Osteocyte (in vitro differentiated cells): ENCODE results near the gene FHOD3. TPM values are rescaled to one million over a fixed set of nuclear protein-coding genes. Genes with fewer than 3 reads are reported as not detected.

Experiments used
- DNase-seq: peaks from one replicate; pipeline ENCODE4 v3.0.0; 2021; ENCODE audit warnings: mixed read lengths; ENCODE audit not compliant: unreplicated experiment; ENCODE audit errors: extremely low spot score
- H3K27ac Mint-ChIP-seq: one replicate; pipeline ENCODE4 v1.8.0; 2021; ENCODE audit warnings: mild to moderate bottlenecking, mixed read lengths; ENCODE audit not compliant: unreplicated experiment
- H3K27me3 Mint-ChIP-seq: one replicate; pipeline ENCODE4 v1.8.0; 2021; ENCODE audit warnings: mixed read lengths; ENCODE audit not compliant: unreplicated experiment
- H3K36me3 Mint-ChIP-seq: one replicate; pipeline ENCODE4 v1.8.0; 2021; ENCODE audit warnings: mixed read lengths; ENCODE audit not compliant: unreplicated experiment
- H3K4me1 Mint-ChIP-seq: one replicate; pipeline ENCODE4 v1.8.0; 2021; ENCODE audit warnings: mixed read lengths; ENCODE audit not compliant: unreplicated experiment
- H3K4me3 Mint-ChIP-seq: one replicate; pipeline ENCODE4 v1.8.0; 2021; ENCODE audit warnings: mild to moderate bottlenecking, moderate library complexity, mixed read lengths; ENCODE audit not compliant: unreplicated experiment
- H3K9me3 Mint-ChIP-seq: one replicate; pipeline ENCODE4 v1.8.0; 2021; ENCODE audit warnings: mixed read lengths; ENCODE audit not compliant: unreplicated experiment
- CTCF ChIP-seq: fragments of 200-600 bp; sonication (generic); IDR thresholded peaks from 2 replicates; pipeline ENCODE4 v1.5.0; 2021; ENCODE audit warnings: antibody characterized with exemption, mild to moderate bottlenecking, moderate library complexity
- total RNA-seq: library from RNA; stranded (reverse); gene quantifications from 2 replicates; pipeline ENCODE4 v1.2.1, GENCODE V29; 2021

Gene FHOD3
- total RNA-seq, 1 donor from 2014 or later = 1.2 TPM

GRCh38 chr18:36675542-36675941 is 378.0 kb downstream of the FHOD3 start:
- TF ChIP-seq CTCF = no peak
- H3K27ac Mint-ChIP-seq = no peak overlapping the region
- H3K4me1 Mint-ChIP-seq = peaks cover 5% of the 10 kb centered on the region
- no peaks in the 10 kb centered on the region for H3K36me3 Mint-ChIP-seq
- no peak for DNase-seq
- H3K27me3 Mint-ChIP-seq = peaks cover 8% of the 10 kb centered on the region
- peaks cover 5% of the 10 kb centered on the region for H3K9me3 Mint-ChIP-seq
- H3K4me3 Mint-ChIP-seq = no peak overlapping the region

- H3K27me3 Mint-ChIP-seq = peaks cover 4% of the 10 kb centered on the region
- H3K27ac Mint-ChIP-seq = no peak overlapping the region
- H3K4me3 Mint-ChIP-seq = no peak overlapping the region
Measured at GRCh38 chr18:36676629-36677028, 379.1 kb downstream of the FHOD3 start.

GRCh38 chr18:36680042-36680441 is 382.5 kb downstream of the FHOD3 start:
- Mint-ChIP-seq H3K27me3 (peaks cover 4% of the 10 kb centered on the region), H3K9me3 (peaks cover 5% of the 10 kb centered on the region), H3K27ac (no peak overlapping the region), H3K4me1 (no peaks in the 10 kb centered on the region), H3K4me3 (no peak overlapping the region), H3K36me3 (no peaks in the 10 kb centered on the region)
- no peak for DNase-seq
- TF ChIP-seq CTCF = no peak

More at GRCh38 chr18:36676629-36677028, 379.1 kb downstream of the FHOD3 start:
- peaks cover 5% of the 10 kb centered on the region for H3K4me1 Mint-ChIP-seq
- H3K9me3 Mint-ChIP-seq = peaks cover 5% of the 10 kb centered on the region
- DNase-seq = no peak
- H3K36me3 Mint-ChIP-seq = no peaks in the 10 kb centered on the region
- no peak for TF ChIP-seq CTCF

GRCh38 chr18:36685580-36685979 is 388.1 kb downstream of the FHOD3 start:
- H3K4me3 Mint-ChIP-seq = no peak overlapping the region
- H3K27ac Mint-ChIP-seq = no peak overlapping the region
- TF ChIP-seq CTCF = no peak
- H3K4me1 Mint-ChIP-seq = no peaks in the 10 kb centered on the region
- H3K36me3 Mint-ChIP-seq = no peaks in the 10 kb centered on the region
- DNase-seq = no peak
- no peaks in the 10 kb centered on the region for H3K9me3 Mint-ChIP-seq
- peaks cover 7% of the 10 kb centered on the region for H3K27me3 Mint-ChIP-seq

- TF ChIP-seq CTCF = peak; percentile 90
- DNase-seq = no peak
- Mint-ChIP-seq H3K4me1 (no peaks in the 10 kb centered on the region), H3K36me3 (no peaks in the 10 kb centered on the region), H3K27me3 (peaks cover 14% of the 10 kb centered on the region), H3K27ac (no peak overlapping the region), H3K4me3 (no peak overlapping the region), H3K9me3 (no peaks in the 10 kb centered on the region)
Measured at GRCh38 chr18:36688020-36688965, 390.8 kb downstream of the FHOD3 start.
